Erythroblast (primary cell): ENCODE measurements around the gene SUPT16H.

Source experiments
- GATA1 ChIP-seq: IDR thresholded peaks from 2 replicates; pipeline ENCODE4 v1.6.1; 2011; ENCODE audit warnings: low read depth, mild to moderate bottlenecking, control low read depth, low read length, moderate library complexity
- POLR2A ChIP-seq: IDR thresholded peaks from 2 replicates; pipeline ENCODE4 v1.6.1; 2011; ENCODE audit warnings: mild to moderate bottlenecking, low read length

GRCh38 chr14:21379338-21379737 is 4.5 kb downstream of the SUPT16H start:
- TF ChIP-seq POLR2A: no peak
- no peak for TF ChIP-seq GATA1
